ENCODE measurements around the gene AGR3. TPM values are rescaled to one million over a fixed set of nuclear protein-coding genes. Genes with fewer than 3 reads are reported as not detected.

AGR3 gene
- total RNA-seq, 1 experiment from 2014 or later, result not detected

GRCh38 chr7:16912540-16912939 lies 30.8 kb upstream of the AGR3 start:
- no peaks in the 10 kb centered on the region for H3K9me3 ChIP-seq (ENCODE audit: control insufficient read depth in 1 of 2, insufficient read depth in 1 of 2, low read depth in 1 of 2, low read length in 2 of 2)
- RAD21 ChIA-PET (ENCODE audit: low non-redundant PET in 1 of 2, low total read pairs in 2 of 2, uncharacterized antibody in 2 of 2, unreplicated experiment in 2 of 2), result no interaction called here
- no peaks in the 10 kb centered on the region for H3K27me3 ChIP-seq (ENCODE audit: insufficient read depth, low read length)
- no peak overlapping the region for H3K4me2 ChIP-seq (ENCODE audit: low read length)
- no peak overlapping the region for H3K9ac ChIP-seq (ENCODE audit: low read length)
- no peaks in the 10 kb centered on the region; the same call in 1 of the 2 replicates for H3K9me2 ChIP-seq (ENCODE audit: insufficient read depth)
- BruUV-seq (replicated peaks), result no TSS peak
- POLR2A ChIA-PET, result no interaction called here
- ATAC-seq, result no peak
- no peak overlapping the region for H3K4me3 ChIP-seq (replicated peaks in 1 of 2; ENCODE audit: low read depth in 1 of 2, low read length in 2 of 2)
- CTCF ChIA-PET, result no interaction called here
- H2AFZ ChIP-seq (ENCODE audit: low read depth, low read length, poor library complexity, severe bottlenecking), result no peak overlapping the region
- TF ChIP-seq CEBPB (IDR thresholded peaks at IDR 0.05; ENCODE audit: low read depth), result no peak
- no peak for TF ChIP-seq REST (IDR thresholded peaks at IDR 0.05; ENCODE audit: low read depth)
- no peak for TF ChIP-seq JUND (IDR thresholded peaks at IDR 0.05)
- TF ChIP-seq, protein P1, sequence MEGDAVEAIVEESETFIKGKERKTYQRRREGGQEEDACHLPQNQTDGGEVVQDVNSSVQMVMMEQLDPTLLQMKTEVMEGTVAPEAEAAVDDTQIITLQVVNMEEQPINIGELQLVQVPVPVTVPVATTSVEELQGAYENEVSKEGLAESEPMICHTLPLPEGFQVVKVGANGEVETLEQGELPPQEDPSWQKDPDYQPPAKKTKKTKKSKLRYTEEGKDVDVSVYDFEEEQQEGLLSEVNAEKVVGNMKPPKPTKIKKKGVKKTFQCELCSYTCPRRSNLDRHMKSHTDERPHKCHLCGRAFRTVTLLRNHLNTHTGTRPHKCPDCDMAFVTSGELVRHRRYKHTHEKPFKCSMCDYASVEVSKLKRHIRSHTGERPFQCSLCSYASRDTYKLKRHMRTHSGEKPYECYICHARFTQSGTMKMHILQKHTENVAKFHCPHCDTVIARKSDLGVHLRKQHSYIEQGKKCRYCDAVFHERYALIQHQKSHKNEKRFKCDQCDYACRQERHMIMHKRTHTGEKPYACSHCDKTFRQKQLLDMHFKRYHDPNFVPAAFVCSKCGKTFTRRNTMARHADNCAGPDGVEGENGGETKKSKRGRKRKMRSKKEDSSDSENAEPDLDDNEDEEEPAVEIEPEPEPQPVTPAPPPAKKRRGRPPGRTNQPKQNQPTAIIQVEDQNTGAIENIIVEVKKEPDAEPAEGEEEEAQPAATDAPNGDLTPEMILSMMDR (IDR thresholded peaks at IDR 0.05 in 2 of 3, conservative IDR thresholded peaks at IDR 0.05 in 1 of 3; ENCODE audit: borderline replicate concordance in 1 of 3, insufficient read depth in 1 of 3, low read depth in 2 of 3, low read length in 2 of 3), result no peak
- no peak for TF ChIP-seq ZNF274 (IDR thresholded peaks at IDR 0.05; ENCODE audit: low read depth, low read length)
- TF ChIP-seq MAX (IDR thresholded peaks at IDR 0.05), result no peak
- TF ChIP-seq SP1 (IDR thresholded peaks at IDR 0.05; ENCODE audit: low read depth), result no peak
- TF ChIP-seq POLR2A (IDR thresholded peaks at IDR 0.05; ENCODE audit: borderline replicate concordance, extremely low read depth, insufficient read depth, insufficient read length), result no peak
- no peak for TF ChIP-seq ZFX (IDR thresholded peaks at IDR 0.05)
- TF ChIP-seq, protein P2, sequence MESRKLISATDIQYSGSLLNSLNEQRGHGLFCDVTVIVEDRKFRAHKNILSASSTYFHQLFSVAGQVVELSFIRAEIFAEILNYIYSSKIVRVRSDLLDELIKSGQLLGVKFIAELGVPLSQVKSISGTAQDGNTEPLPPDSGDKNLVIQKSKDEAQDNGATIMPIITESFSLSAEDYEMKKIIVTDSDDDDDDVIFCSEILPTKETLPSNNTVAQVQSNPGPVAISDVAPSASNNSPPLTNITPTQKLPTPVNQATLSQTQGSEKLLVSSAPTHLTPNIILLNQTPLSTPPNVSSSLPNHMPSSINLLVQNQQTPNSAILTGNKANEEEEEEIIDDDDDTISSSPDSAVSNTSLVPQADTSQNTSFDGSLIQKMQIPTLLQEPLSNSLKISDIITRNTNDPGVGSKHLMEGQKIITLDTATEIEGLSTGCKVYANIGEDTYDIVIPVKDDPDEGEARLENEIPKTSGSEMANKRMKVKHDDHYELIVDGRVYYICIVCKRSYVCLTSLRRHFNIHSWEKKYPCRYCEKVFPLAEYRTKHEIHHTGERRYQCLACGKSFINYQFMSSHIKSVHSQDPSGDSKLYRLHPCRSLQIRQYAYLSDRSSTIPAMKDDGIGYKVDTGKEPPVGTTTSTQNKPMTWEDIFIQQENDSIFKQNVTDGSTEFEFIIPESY (IDR thresholded peaks at IDR 0.05; ENCODE audit: extremely low read depth, insufficient replicate concordance, low read length), result no peak
- no peak for TF ChIP-seq EZH2phosphoT487 (IDR thresholded peaks at IDR 0.05; ENCODE audit: borderline replicate concordance)
- no peak for TF ChIP-seq YY1 (IDR thresholded peaks at IDR 0.05; ENCODE audit: extremely low read depth, insufficient replicate concordance, low read depth, low read length)
- no peak for TF ChIP-seq EGR1 (IDR thresholded peaks at IDR 0.05; ENCODE audit: low read depth)
- no peak for TF ChIP-seq SIN3A (IDR thresholded peaks at IDR 0.05; ENCODE audit: low read depth)
- TF ChIP-seq RAD21 (IDR thresholded peaks at IDR 0.05; ENCODE audit: low read depth), result no peak
- no peak for TF ChIP-seq FOSL1 (IDR thresholded peaks at IDR 0.05; ENCODE audit: low read depth)
- no peaks in the 10 kb centered on the region for H3K79me2 ChIP-seq (ENCODE audit: insufficient read depth, low read length)
- intact Hi-C loops (cut with micrococcal nuclease), result no loop called here
- H3K27ac ChIP-seq (ENCODE audit: low read depth, low read length), result no peak overlapping the region
- no peak for DNase-seq (ENCODE audit: low read depth, low spot score)
- no peaks in the 10 kb centered on the region for H3K36me3 ChIP-seq (ENCODE audit: control insufficient read depth in 1 of 2, insufficient read depth in 2 of 2, low read length in 2 of 2)
- peaks cover 0 to 22% of the 10 kb centered on the region in 2 experiments; a peak in 2 of 4 replicates for H3K4me1 ChIP-seq (ENCODE audit: control insufficient read depth in 1 of 2, insufficient read depth in 2 of 2, low read length in 2 of 2)
- H4K20me1 ChIP-seq (ENCODE audit: insufficient read depth), result no peaks in the 10 kb centered on the region

Data from HCT116 (cell line).